ENCODE measurements around the gene HRAS. TPM values are rescaled to one million over a fixed set of nuclear protein-coding genes. Genes with fewer than 3 reads are reported as not detected.
A peak's percentile ranks its signal among the peaks of the same experiment; 100 is the strongest.

HRAS gene
- polyA plus RNA-seq, 1 experiment, result 44.7 TPM

GRCh38 chr11:537622-538430 lies 2.5 kb upstream of the HRAS start:
- Histone ChIP-seq H3K4me3 (ENCODE audit: low read depth, low read length) (peak overlapping the region; percentile 61), H3K9me3 (ENCODE audit: control insufficient read depth, insufficient read depth, low read length) (no peaks in the 10 kb centered on the region; the same call in 1 of the 2 replicates), H3K27ac (ENCODE audit: low read depth, low read length) (peak overlapping the region; percentile 21), H3K27me3 (ENCODE audit: control insufficient read depth, insufficient read depth, low read length) (no peaks in the 10 kb centered on the region)
- CTCF ChIA-PET, result no interaction called here
- DNase-seq (ENCODE audit: low read depth, low spot score), result no peak
- POLR2A ChIA-PET, result interaction anchor here (0.5 to 0.7 kb wide), 2 partner anchors 169 to 216 kb away, joined by 3 read pairs; no protein-coding TSS in a partner anchor
- no peak for TF ChIP-seq CTCF (IDR thresholded peaks at IDR 0.05; ENCODE audit: low read depth, low read length)

- ChIA-PET CTCF (no interaction called here), POLR2A (interaction anchor here (0.7 kb wide), 1 partner anchor 169 kb away, joined by 3 read pairs; no protein-coding TSS in a partner anchor)
Measured at GRCh38 chr11:536841-537621, 1.7 kb upstream of the HRAS start, which contains the start of gene LRRC56. LRRC56 (plus strand) TSS chr11:537527; CDS start chr11:540685, 3,158 bp downstream.

GRCh38 chr11:535210-535518 lies 212 bp downstream of the HRAS start:
- no peak overlapping the region for H3K27ac ChIP-seq (ENCODE audit: low read depth, low read length)
- no peaks in the 10 kb centered on the region; the same call in 1 of the 2 replicates for H3K9me3 ChIP-seq (ENCODE audit: control insufficient read depth, insufficient read depth, low read length)
- POLR2A ChIA-PET, result interaction anchor here (1.0 to 1.9 kb wide), 2 partner anchors 41 to 328 kb away, joined by 3 to 13 read pairs; partner anchors contain the start of genes BET1L, PHRF1 and RIC8A
- TF ChIP-seq CTCF (IDR thresholded peaks at IDR 0.05; ENCODE audit: low read depth, low read length), result no peak
- H3K4me3 ChIP-seq (ENCODE audit: low read depth, low read length), result peak overlapping the region; percentile 73
- CTCF ChIA-PET, result interaction anchor here (0.9 to 1.0 kb wide), 2 partner anchors 16 to 87 kb away, joined by 3 to 4 read pairs; no protein-coding TSS in a partner anchor
- DNase-seq (ENCODE audit: low read depth, low spot score), result no peak
- no peaks in the 10 kb centered on the region for H3K27me3 ChIP-seq (ENCODE audit: control insufficient read depth, insufficient read depth, low read length)

More at GRCh38 chr11:536841-537621, 1.7 kb upstream of the HRAS start, which contains the start of gene LRRC56:
- Histone ChIP-seq H3K27ac (ENCODE audit: low read depth, low read length) (peak within 1 kb of the TSS; percentile 21), H3K27me3 (ENCODE audit: control insufficient read depth, insufficient read depth, low read length) (no peaks in the 10 kb centered on the region), H3K4me3 (ENCODE audit: low read depth, low read length) (peak within 1 kb of the TSS; percentile 61), H3K9me3 (ENCODE audit: control insufficient read depth, insufficient read depth, low read length) (no peaks in the 10 kb centered on the region; the same call in 1 of the 2 replicates)
- DNase-seq (ENCODE audit: low read depth, low spot score), result peak; percentile 59
- no peak for TF ChIP-seq CTCF (IDR thresholded peaks at IDR 0.05; ENCODE audit: low read depth, low read length)

- peak overlapping the region; percentile 73 for H3K4me3 ChIP-seq (ENCODE audit: low read depth, low read length)
- POLR2A ChIA-PET, result interaction anchor here (1.9 kb wide), 1 partner anchor 41 kb away, joined by 13 read pairs; the partner anchor contains the start of gene PHRF1
- no peaks in the 10 kb centered on the region; the same call in 1 of the 2 replicates for H3K9me3 ChIP-seq (ENCODE audit: control insufficient read depth, insufficient read depth, low read length)
- H3K27ac ChIP-seq (ENCODE audit: low read depth, low read length), result no peak overlapping the region
- CTCF ChIA-PET, result interaction anchor here (0.6 to 1.0 kb wide), 3 partner anchors 15 to 166 kb away, joined by 3 to 4 read pairs (median 3); no protein-coding TSS in a partner anchor
- no peaks in the 10 kb centered on the region for H3K27me3 ChIP-seq (ENCODE audit: control insufficient read depth, insufficient read depth, low read length)
- DNase-seq (ENCODE audit: low read depth, low spot score), result no peak
- no peak for TF ChIP-seq CTCF (IDR thresholded peaks at IDR 0.05; ENCODE audit: low read depth, low read length)
Measured at GRCh38 chr11:534396-535209, 773 bp downstream of the HRAS start.
